Endothelial cell of hepatic sinusoid (primary cell): ENCODE data around the gene EPHA4.

Experiments
- in situ Hi-C: cut with HindIII; loops from 2 replicates; pipeline ENCODE4 v1.10.0; 2017; ENCODE audit warnings: low sequenced_read_pairs

Gene EPHA4

DNA sequence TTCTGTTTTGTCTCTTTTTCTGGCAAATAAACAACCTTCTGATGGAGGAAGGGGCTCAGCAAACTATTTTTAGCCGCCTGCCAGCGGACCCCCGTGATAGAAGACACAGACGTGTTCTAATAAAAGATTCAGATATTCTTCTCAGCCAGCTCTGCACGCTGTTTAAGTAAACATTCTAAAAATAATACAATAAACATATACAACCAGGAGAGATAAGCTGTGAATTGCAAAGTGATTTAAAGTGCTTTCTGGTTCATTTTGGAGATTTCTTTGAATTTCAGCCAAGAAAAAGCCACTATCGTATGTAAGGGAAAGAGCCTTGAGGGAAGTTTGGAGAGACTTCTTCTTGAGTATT lies 201.3 kb downstream of the EPHA4 start:
- in situ Hi-C loops, result no loop called here

DNA sequence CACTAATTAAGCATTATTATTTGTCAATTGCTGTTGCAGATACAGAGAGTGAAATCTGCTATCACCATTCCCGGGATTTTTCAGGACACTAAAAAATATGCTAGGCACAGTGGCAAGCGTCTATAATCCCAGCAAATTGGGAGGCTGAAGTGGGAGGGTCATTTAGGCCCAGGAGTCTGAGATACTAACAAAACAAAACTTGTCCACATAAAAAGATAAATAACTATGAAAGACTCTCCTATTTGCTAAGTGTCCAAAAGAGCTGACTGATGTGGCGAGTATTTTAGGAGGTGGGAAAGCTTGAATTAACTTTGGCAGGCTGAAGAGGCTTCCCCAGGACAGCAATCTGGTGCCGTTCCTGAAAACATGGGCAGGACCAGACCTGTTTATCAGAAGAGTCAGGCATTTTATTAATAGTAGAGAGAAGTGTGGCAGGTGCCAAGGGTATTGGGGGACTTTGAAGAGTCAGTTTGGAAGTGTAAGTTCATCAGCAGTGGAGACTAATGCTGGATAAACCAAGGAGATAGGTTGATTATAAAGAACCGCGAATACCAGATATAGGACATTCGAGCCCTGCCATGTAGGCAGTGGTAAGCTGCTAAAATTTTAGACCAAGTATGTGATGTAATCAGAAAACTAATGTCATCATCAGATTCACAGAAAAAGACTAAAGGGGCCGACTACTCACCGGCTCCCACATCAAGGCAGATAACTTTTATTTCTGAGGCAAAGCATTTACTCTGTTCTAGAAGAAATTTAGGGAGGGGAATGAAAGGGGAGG lies 201.8 kb downstream of the EPHA4 start:
- in situ Hi-C loops, result no loop called here
